Breast epithelium (tissue), 4 donors: ENCODE data around the gene F8A2. TPM values are rescaled to one million over a fixed set of nuclear protein-coding genes. Genes with fewer than 3 reads are reported as not detected.
A peak's percentile ranks its signal among the peaks of the same experiment; 100 is the strongest.
"Not testable (repeated sequence)": the region's sequence is repeated elsewhere in the genome, so short reads cannot be mapped to it uniquely, and the experiment has no call there.

Experiments
- DNase-seq, 2 donors: peaks; one replicate each; pipeline ENCODE4 v3.0.0-alpha.2; 2019; ENCODE audit warnings: low spot score in 2 of 2
- H3K27ac ChIP-seq, 2 donors: fragments of 200-600 bp; sonication (generic) in 1 of 2; one replicate each; pipeline ENCODE4 v1.5.1; 2016 to 2019; ENCODE audit warnings: mild to moderate bottlenecking in 1 of 2
- H3K27me3 ChIP-seq, 2 donors: fragments of 200-600 bp; sonication (generic) in 1 of 2; one replicate each; pipeline versions ENCODE4 v1.5.1 to v1.6.0; 2017 to 2019; ENCODE audit warnings: control low read depth in 1 of 2, mild to moderate bottlenecking in 1 of 2
- H3K36me3 ChIP-seq: fragments of 200-600 bp; one replicate; pipeline ENCODE4 v1.5.1; 2019
- H3K4me1 ChIP-seq, 2 donors: fragments of 200-600 bp; sonication (generic); one replicate each; pipeline ENCODE4 v1.5.1; 2016 to 2019; ENCODE audit warnings: control low read depth in 1 of 2
- H3K4me3 ChIP-seq, 3 donors: fragments of 200-600 bp; sonication (generic); 1 replicate in 2 of 3; 2 replicates in 1 of 3; pipeline ENCODE4 v1.5.1; 2016 to 2019; ENCODE audit warnings: mild to moderate bottlenecking in 3 of 3, moderate library complexity in 2 of 3
- H3K9me3 ChIP-seq, 2 donors: fragments of 200-600 bp; sonication (generic) in 1 of 2; one replicate each; pipeline ENCODE4 v1.5.1; 2016 to 2019; ENCODE audit warnings: control low read depth in 1 of 2
- CTCF ChIP-seq, 3 donors: fragments of 450-650 bp; IDR thresholded peaks; one replicate each; pipeline ENCODE4 v1.5.1; 2016 to 2017; ENCODE audit warnings: antibody characterized with exemption in 3 of 3, mild to moderate bottlenecking in 3 of 3, moderate library complexity in 3 of 3
- POLR2A ChIP-seq: fragments of 450-650 bp; IDR thresholded peaks from one replicate; pipeline ENCODE4 v1.6.1; 2016; ENCODE audit warnings: antibody characterized with exemption, mild to moderate bottlenecking, moderate library complexity
- POLR2AphosphoS5 ChIP-seq, 3 donors: sonication (generic); formaldehyde crosslinking; IDR thresholded peaks; one replicate each; pipeline ENCODE4 v1.6.1; 2017; ENCODE audit warnings: antibody characterized with exemption in 3 of 3
- intact Hi-C: fragments of 100-400 bp; cut with DNase I; formaldehyde crosslinking; loops from one replicate; pipeline ENCODE4 v1.15.1; 2023; ENCODE audit warnings: low total_unique reads
- total RNA-seq, 3 donors: library from RNA; depleted of rRNA; stranded (reverse); fragments of >200 nt; gene quantifications; one replicate each; pipeline ENCODE4 v1.1.0, GENCODE V29; 2016

The F8A2 gene
- 1 to 10 TPM in 1 of 3 donors, not detected in 2; 2.6 TPM for total RNA-seq

GRCh38 chrX:155381843-155382528 is at the start of gene F8A2:
Gene F8A2, plus strand, starts transcription at chrX:155382095. Its CDS starts 20 bp downstream, at chrX:155382115.
- intact Hi-C loops, H3K27ac ChIP-seq, DNase-seq, H3K4me1 ChIP-seq, H3K36me3 ChIP-seq, H3K9me3 ChIP-seq, H3K4me3 ChIP-seq, H3K27me3 ChIP-seq: not testable (repeated sequence)

- Histone ChIP-seq H3K36me3 (no peaks in the 10 kb centered on the region), H3K9me3 (peaks cover 0 to 2% of the 10 kb centered on the region in 2 donors), H3K4me3 (peak overlapping the region; percentile 33 to 60 (median 41)), H3K4me1 (no peaks in the 10 kb centered on the region), H3K27ac (peak overlapping the region in 1 of 2 donors; percentile 58), H3K27me3 (no peaks in the 10 kb centered on the region)
- intact Hi-C loops, result no loop called here
- no peak for DNase-seq
- TF ChIP-seq POLR2AphosphoS5 (IDR thresholded peaks at IDR 0.05) (no peak), POLR2A (no peak), CTCF (IDR thresholded peaks at IDR 0.05) (no peak)
Observed at GRCh38 chrX:155333544-155334100, 48.3 kb upstream of the F8A2 start.

GRCh38 chrX:155334486-155335336 is 47.2 kb upstream of the F8A2 start, which contains the start of gene CLIC2:
Gene CLIC2, minus strand, starts transcription at chrX:155334614. Its CDS starts 187 bp downstream, at chrX:155334427.
- no peak for TF ChIP-seq CTCF (IDR thresholded peaks at IDR 0.05)
- TF ChIP-seq POLR2AphosphoS5 (IDR thresholded peaks at IDR 0.05), result no peak
- TF ChIP-seq POLR2A, result no peak
- Histone ChIP-seq H3K27ac (peak within 1 kb of the TSS; percentile 17 to 58), H3K4me1 (no peaks in the 10 kb centered on the region), H3K27me3 (no peaks in the 10 kb centered on the region), H3K4me3 (peak within 1 kb of the TSS; percentile 33 to 60 (median 41)), H3K9me3 (no peaks in the 10 kb centered on the region), H3K36me3 (no peaks in the 10 kb centered on the region)
- intact Hi-C loops, result no loop called here
- DNase-seq, result no peak

GRCh38 chrX:155335337-155335712 is 46.6 kb upstream of the F8A2 start:
- H3K27ac ChIP-seq, result peak overlapping the region in 1 of 2 donors; percentile 44
- H3K9me3 ChIP-seq, H3K4me1 ChIP-seq, intact Hi-C loops, H3K4me3 ChIP-seq, H3K36me3 ChIP-seq, H3K27me3 ChIP-seq, DNase-seq: not testable (repeated sequence)

GRCh38 chrX:155345689-155346088 is 36.2 kb upstream of the F8A2 start:
- H3K4me1 ChIP-seq, H3K27ac ChIP-seq, H3K4me3 ChIP-seq, H3K9me3 ChIP-seq, H3K27me3 ChIP-seq, H3K36me3 ChIP-seq, DNase-seq, intact Hi-C loops: not testable (repeated sequence)

GRCh38 chrX:155349448-155349847 is 32.4 kb upstream of the F8A2 start:
- H3K27ac ChIP-seq, DNase-seq, H3K36me3 ChIP-seq, intact Hi-C loops, H3K27me3 ChIP-seq, H3K9me3 ChIP-seq, H3K4me1 ChIP-seq, H3K4me3 ChIP-seq: not testable (repeated sequence)

- intact Hi-C loops, H3K4me1 ChIP-seq, H3K4me3 ChIP-seq, H3K27ac ChIP-seq, H3K36me3 ChIP-seq, H3K9me3 ChIP-seq, H3K27me3 ChIP-seq, DNase-seq: not testable (repeated sequence)
Observed at GRCh38 chrX:155363712-155364111, 18.2 kb upstream of the F8A2 start.

GRCh38 chrX:155373777-155374458 is 8.0 kb upstream of the F8A2 start:
- H3K36me3 ChIP-seq, intact Hi-C loops, DNase-seq, H3K27me3 ChIP-seq, H3K4me1 ChIP-seq, H3K27ac ChIP-seq, H3K4me3 ChIP-seq, H3K9me3 ChIP-seq: not testable (repeated sequence)

GRCh38 chrX:155379802-155380201 is 2.1 kb upstream of the F8A2 start:
- H3K9me3 ChIP-seq, H3K27ac ChIP-seq, H3K36me3 ChIP-seq, H3K4me3 ChIP-seq, intact Hi-C loops, H3K4me1 ChIP-seq, DNase-seq, H3K27me3 ChIP-seq: not testable (repeated sequence)

GRCh38 chrX:155382529-155382967 is 653 bp downstream of the F8A2 start:
- H3K4me1 ChIP-seq, DNase-seq, H3K9me3 ChIP-seq, H3K36me3 ChIP-seq, H3K27ac ChIP-seq, H3K27me3 ChIP-seq, H3K4me3 ChIP-seq, intact Hi-C loops: not testable (repeated sequence)
